GM19468 (cell line): Measurements from ENCODE around the gene SRD5A1.

Source experiments
- ATAC-seq: cut with Tn5 transposase; IDR thresholded peaks from one replicate; pipeline ENCODE4 v1.9.1; 2021; ENCODE audit warnings: mild to moderate bottlenecking, moderate library complexity, moderate number of reproducible peaks; ENCODE audit not compliant: unreplicated experiment; ENCODE audit errors: extremely low read depth

The SRD5A1 gene

GRCh38 chr5:6680922-6681321 lies 47.7 kb downstream of the SRD5A1 start:
- no peak for ATAC-seq

DNA sequence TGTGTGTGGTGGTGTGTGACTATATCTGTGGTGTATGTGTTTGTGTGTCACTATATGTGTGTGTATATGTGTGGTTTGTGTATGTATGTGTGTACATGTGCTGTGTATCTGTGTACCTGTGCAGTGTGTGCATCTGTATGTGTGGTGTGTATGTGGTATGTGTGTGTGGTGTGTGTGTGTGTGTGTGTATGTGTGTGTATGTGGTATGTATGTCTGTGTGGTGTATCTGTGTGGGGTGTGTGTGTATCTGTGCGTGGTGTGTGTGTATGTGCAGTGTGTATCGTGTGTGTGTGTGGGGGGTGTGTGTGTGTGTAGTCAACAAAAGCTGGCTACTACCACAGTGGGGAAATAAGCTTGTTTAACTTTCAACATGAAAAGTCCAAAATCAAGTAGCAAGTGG lies 48.4 kb downstream of the SRD5A1 start:
- no peak for ATAC-seq

- ATAC-seq: no peak
Observed at GRCh38 chr5:6682239-6682638, 49.0 kb downstream of the SRD5A1 start.

DNA sequence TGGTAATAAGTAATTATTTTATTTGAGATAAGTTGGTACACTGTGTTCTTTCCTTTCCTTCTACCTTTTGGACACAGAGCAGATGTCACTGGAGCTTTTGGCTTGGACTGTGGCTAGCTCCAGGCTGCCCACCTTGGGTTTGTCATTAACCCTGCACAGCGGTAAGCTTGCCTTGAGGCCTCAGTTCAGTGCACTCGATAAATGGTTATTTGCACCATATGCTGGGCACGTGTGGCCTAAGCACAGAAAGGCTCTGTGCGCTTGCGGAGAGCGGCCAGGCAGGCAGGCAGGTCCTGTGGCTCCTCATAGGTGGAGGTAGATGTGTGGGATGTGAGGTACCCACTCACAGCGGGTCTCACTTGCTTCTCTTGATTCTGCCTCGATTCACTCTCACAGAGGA lies 50.0 kb downstream of the SRD5A1 start:
- no peak for ATAC-seq

DNA sequence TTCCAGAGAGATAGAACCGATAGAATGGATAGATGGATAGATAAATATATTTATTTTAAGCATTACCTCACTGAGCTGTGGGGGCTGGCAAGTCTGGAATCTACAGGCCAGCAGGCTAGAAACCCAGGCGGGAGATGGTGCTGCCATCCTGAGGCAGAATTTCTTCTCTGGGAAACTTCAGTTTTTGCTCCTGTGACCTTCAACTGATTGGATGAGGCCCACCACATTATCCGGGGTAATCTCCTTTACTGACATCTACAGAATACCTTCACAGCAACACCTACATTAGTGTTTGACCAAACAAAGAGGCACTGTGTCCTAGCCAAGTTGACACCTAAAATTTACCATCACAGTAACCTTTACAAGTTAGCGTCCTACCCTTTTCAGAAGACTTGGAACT lies 50.8 kb downstream of the SRD5A1 start:
- ATAC-seq: no peak

DNA sequence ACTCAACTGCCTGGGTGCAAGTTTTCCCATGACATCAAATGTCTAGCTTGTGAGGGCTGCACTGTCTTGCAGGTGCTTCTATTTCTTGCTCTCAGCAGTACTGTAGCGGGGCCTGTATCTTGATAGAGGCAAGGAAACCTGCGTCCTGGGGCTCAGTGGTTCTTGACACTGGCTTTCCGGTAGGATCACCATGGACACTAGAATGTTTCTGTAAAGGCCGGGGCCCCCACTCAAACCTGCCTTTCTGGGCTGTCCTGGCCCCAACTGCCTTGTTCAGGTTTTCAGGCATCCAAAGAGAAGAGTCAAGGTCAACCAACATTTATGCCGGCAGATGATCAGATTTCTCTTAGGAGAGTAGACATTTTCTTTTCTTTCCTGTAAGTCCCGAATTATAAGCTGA lies 53.3 kb downstream of the SRD5A1 start:
- no peak for ATAC-seq

GRCh38 chr5:6686915-6687409 lies 53.7 kb downstream of the SRD5A1 start:
- no peak for ATAC-seq

DNA sequence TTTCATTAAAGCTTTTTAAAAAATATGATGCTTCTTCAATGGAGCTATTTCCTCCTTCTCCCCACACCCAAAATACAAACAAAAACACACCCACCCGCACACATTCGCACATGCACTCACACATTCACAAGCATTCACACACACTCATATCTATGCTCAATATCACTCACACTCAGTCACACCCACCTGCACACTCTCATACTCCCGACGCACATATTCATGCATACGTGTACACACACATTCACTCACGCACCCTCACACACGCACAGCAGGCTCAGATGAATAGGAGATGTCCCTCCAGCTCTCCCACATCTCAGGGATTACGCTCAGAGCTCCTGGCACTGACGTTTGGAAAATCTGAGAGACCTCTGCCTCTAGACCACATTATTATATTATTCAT lies 54.3 kb downstream of the SRD5A1 start:
- ATAC-seq: no peak

- no peak for ATAC-seq
Observed at GRCh38 chr5:6692906-6693305, 59.7 kb downstream of the SRD5A1 start.

DNA sequence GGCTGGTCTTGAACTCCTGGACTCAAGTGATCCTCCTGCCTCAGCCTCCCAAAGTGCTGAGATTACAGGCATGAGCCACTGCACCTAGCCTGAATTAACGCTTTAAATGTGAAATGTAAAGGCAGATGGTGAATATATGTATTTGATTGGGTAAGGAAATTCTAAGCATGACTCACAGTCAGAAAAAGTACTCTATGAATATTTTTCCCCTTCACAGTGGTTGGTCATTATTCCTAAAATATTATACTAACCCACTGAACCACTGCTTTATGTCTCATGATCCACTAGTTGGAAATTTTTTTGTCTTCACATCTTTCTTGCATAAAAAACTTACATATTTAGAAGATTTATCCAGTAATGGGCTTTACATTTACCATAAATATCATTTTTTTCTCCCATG lies 65.5 kb downstream of the SRD5A1 start:
- no peak for ATAC-seq

DNA sequence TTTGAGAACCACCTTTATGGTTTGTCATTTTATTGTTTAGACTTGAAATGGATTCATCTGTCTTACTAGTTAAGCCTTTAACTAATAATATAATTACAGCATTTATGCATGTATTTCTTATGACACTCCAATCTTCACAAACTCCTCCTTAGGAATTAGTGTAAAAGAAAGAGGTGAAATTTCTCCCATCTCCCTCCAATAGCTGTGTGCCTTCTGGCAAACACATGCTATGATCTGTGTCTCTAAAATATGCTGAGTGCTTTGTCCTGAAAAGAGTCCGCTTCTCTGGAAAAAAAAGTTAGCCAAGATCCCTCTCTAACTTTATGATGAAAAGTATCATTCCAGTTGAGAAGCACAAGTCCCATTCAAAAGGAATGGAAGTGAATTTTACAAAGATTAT lies 66.1 kb downstream of the SRD5A1 start:
- no peak for ATAC-seq

- no peak for ATAC-seq
Observed at GRCh38 chr5:6700074-6700684, 66.9 kb downstream of the SRD5A1 start.

DNA sequence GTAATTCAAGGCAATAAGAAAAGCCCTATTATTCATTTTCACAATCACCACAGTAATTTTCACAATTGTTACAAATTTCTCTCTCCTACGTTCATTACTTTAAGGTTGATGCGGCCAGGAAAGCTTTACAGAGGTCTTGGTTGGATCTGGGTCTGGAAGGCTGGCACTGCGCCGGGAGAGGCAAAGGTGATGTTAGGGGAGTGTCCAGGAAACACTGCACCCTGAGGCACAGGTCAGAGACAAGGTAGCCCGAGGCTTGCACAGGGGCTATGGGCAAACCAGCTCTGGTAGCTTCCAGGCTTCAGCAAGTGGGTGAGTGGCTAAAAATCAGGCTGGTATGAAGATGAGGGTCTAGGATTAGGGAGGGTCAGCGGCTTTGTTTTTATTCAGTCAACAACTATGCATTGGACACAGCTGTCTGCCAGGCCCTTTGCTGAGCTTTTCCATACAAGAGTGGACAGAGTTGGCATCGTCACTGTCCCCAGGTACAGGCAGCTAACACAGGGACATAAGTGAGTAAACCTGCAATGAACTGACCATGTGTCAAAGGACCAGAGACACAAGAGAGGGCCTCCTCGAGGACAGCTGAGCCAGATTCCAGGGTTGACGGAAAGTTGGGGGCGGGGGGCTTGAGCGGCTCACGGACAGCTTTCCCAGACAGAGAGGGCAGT lies 67.6 kb downstream of the SRD5A1 start:
- no peak for ATAC-seq

- ATAC-seq: no peak
Observed at GRCh38 chr5:6701491-6701890, 68.3 kb downstream of the SRD5A1 start.

GRCh38 chr5:6702633-6703032 lies 69.4 kb downstream of the SRD5A1 start:
- no peak for ATAC-seq

DNA sequence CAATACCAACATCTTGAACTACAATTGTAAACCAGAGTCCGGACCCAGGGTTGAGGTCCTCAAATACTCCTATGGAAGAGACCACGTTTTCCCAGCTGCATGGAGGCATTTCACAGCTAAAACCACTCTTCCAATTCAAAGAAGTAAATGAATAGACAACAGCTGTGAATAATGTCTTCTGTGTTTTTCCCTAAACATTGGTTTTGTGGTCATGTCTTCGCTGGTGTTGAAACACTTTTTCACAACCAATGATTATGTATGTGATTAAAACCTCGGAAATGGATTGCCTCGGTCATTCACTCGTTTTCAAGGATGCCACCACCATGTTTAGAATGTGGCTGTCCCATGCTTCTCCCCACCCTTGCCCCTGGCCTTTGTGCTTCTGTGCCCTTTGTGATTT lies 70.6 kb downstream of the SRD5A1 start:
- no peak for ATAC-seq

DNA sequence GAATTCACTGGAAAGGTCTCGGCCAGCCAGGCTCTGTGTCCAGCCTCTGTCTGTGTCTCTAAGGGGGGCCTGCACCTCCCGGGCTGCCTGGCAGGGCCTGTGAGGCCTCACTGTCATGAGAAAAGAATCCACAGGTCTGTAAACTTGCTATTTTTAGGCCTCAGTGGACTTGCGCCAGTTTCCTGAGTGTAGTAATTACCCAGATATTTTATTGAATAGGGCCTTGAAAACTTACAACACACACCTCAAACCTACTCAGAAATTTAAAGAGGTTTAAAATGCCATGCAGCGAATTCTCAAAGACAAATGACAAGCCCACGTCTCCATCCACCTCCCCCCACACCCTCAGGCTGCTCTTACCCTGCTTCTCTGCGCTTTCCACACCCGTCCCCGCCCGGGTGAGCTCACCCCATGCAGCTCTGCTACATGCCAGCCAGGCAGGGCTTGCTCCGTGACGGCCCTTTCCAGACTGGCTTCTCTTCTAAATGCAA lies 71.2 kb downstream of the SRD5A1 start:
- no peak for ATAC-seq

GRCh38 chr5:6705088-6705487 lies 71.8 kb downstream of the SRD5A1 start:
- ATAC-seq: no peak

DNA sequence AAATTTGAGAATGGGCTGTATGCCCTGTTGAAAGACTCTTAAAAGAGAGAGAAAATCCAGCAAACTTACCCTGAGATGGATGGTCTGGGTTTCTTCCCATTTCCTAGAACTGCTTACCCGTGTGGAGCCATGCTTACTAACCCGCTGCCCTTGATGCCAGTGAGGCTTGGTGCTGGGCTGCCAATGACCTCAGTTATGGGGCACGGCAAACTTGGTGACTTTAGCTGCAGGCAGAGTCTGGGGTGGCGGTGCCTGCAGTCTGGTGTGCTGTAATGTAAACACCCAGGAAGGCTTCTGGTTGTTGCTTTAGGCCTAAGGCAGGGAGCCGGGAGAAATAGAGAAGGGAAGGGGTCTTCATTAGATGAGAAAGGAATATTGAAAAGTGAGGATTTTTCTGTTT lies 72.7 kb downstream of the SRD5A1 start:
- ATAC-seq: no peak

GRCh38 chr5:6707852-6708251 lies 74.6 kb downstream of the SRD5A1 start:
- no peak for ATAC-seq

DNA sequence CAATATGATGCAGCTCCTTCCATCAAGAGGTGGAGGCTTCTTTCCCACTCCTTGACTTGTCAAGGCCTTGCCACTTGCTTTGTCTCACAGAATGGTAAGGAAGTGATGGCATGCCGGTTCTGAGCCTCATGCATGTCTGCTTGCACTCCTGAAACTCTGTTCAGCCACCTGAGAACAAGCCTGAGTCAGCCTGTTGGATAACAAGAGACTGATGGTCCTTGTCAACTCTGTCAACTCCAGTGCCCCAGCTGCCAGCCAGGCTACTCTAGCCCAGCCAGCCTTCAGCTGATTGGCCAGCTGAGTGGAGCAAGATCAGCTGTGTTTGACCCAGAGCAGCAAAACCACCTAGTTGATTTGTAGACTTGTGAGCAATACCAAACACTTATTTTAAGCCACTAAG lies 75.6 kb downstream of the SRD5A1 start:
- no peak for ATAC-seq

- no peak for ATAC-seq
Observed at GRCh38 chr5:6710070-6710469, 76.8 kb downstream of the SRD5A1 start.
